ENCODE results near the gene A4GALT.

The A4GALT gene

DNA sequence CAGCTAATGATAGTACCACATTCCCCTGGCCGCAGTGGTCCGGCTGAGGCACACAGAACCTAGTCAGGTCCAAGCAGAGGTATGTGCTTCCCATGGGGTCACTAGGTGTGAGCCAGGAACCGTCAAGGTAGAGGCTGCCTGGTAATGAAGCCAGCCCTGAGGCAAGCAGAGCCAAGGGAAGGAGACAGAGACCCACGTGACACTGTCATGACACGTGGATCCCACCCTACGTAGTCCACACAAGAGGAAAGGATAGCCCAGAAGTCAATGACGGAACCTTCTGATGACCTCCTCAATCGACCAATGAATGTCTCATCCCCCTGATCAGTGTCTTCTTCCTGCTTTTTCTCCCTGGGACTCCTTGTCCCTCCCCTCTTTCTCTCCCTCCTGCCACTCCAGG is 19.0 kb downstream of the A4GALT start:
- Mint-ChIP-seq H3K27ac (no peak overlapping the region), H3K4me1 (no peaks in the 10 kb centered on the region), H3K9me3 (no peaks in the 10 kb centered on the region), H3K27me3 (no peaks in the 10 kb centered on the region), H3K4me3 (no peak overlapping the region), H3K36me3 (no peaks in the 10 kb centered on the region)
- no peak for DNase-seq
- CTCF ChIA-PET: no interaction called here

DNA sequence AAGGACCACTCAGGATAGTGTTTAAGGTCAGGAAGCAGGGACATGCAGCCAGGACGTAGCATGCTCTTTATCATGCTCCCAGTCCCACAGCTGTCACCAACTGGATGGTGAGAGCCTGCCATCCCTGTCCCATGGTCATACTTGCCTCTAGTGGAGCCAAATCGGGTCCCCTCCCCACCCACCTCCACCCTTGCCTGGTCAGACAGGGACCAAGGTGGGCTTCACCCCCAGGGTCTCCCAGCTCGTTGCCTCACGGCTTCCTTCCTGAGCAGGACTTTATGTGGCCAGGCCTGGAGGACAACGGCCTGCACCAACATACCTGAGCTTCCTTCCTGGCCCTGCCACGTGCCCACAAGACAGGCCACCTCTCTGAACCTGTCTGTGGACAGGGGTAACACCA is 19.8 kb downstream of the A4GALT start:
- H3K4me1 Mint-ChIP-seq: no peaks in the 10 kb centered on the region
- H3K27me3 Mint-ChIP-seq: no peaks in the 10 kb centered on the region
- CTCF ChIA-PET: no interaction called here
- no peak for DNase-seq
- H3K36me3 Mint-ChIP-seq: no peaks in the 10 kb centered on the region
- H3K4me3 Mint-ChIP-seq: no peak overlapping the region
- no peaks in the 10 kb centered on the region for H3K9me3 Mint-ChIP-seq
- peak overlapping the region; percentile 19 for H3K27ac Mint-ChIP-seq

- DNase-seq: no peak
- no peaks in the 10 kb centered on the region for H3K9me3 Mint-ChIP-seq
- CTCF ChIA-PET: no interaction called here
- no peaks in the 10 kb centered on the region for H3K4me1 Mint-ChIP-seq
- no peak overlapping the region for H3K27ac Mint-ChIP-seq
- no peak overlapping the region for H3K4me3 Mint-ChIP-seq
- no peaks in the 10 kb centered on the region for H3K27me3 Mint-ChIP-seq
- H3K36me3 Mint-ChIP-seq: no peaks in the 10 kb centered on the region
Measured at GRCh38 chr22:42700355-42700754, 20.3 kb downstream of the A4GALT start.

DNA sequence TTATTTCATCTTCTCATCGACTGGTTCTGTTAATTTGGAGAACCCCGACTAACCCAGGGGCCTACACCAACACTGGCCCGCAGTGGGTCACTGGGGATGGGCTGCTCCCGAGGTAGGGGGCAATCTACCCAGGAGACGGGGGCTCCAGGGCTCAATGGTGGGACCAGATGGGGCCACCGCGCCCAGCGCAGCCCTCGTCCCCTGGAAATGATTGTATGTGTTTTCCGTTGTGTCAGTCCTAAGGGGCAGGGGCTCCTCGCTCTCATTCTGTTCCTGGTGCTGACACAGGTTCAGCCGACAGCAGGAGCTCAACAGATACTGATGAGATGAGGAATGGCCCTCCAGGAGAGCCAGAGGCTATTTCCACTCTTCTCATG is 20.7 kb downstream of the A4GALT start:
- Mint-ChIP-seq H3K4me3 (no peak overlapping the region), H3K4me1 (no peaks in the 10 kb centered on the region), H3K36me3 (no peaks in the 10 kb centered on the region), H3K27ac (no peak overlapping the region), H3K9me3 (no peaks in the 10 kb centered on the region), H3K27me3 (no peaks in the 10 kb centered on the region)
- DNase-seq: no peak
- CTCF ChIA-PET: no interaction called here

GRCh38 chr22:42699281-42699975 is 21.2 kb downstream of the A4GALT start:
- H3K4me3 Mint-ChIP-seq: no peak overlapping the region
- H3K27ac Mint-ChIP-seq: no peak overlapping the region
- no peaks in the 10 kb centered on the region for H3K9me3 Mint-ChIP-seq
- no peaks in the 10 kb centered on the region for H3K27me3 Mint-ChIP-seq
- no peaks in the 10 kb centered on the region for H3K36me3 Mint-ChIP-seq
- no peak for DNase-seq
- CTCF ChIA-PET: no interaction called here
- no peaks in the 10 kb centered on the region for H3K4me1 Mint-ChIP-seq

- CTCF ChIA-PET: no interaction called here
- Mint-ChIP-seq H3K4me1 (no peaks in the 10 kb centered on the region), H3K9me3 (no peaks in the 10 kb centered on the region), H3K27ac (no peak overlapping the region), H3K27me3 (no peaks in the 10 kb centered on the region), H3K36me3 (no peaks in the 10 kb centered on the region), H3K4me3 (no peak overlapping the region)
- DNase-seq: no peak
Measured at GRCh38 chr22:42697542-42698013, 23.1 kb downstream of the A4GALT start.

- no peaks in the 10 kb centered on the region for H3K4me1 Mint-ChIP-seq
- no peak overlapping the region for H3K4me3 Mint-ChIP-seq
- DNase-seq: no peak
- no peaks in the 10 kb centered on the region for H3K36me3 Mint-ChIP-seq
- H3K27me3 Mint-ChIP-seq: no peaks in the 10 kb centered on the region
- H3K9me3 Mint-ChIP-seq: no peaks in the 10 kb centered on the region
- H3K27ac Mint-ChIP-seq: no peak overlapping the region
- CTCF ChIA-PET: no interaction called here
Measured at GRCh38 chr22:42696331-42696967, 24.2 kb downstream of the A4GALT start.

DNA sequence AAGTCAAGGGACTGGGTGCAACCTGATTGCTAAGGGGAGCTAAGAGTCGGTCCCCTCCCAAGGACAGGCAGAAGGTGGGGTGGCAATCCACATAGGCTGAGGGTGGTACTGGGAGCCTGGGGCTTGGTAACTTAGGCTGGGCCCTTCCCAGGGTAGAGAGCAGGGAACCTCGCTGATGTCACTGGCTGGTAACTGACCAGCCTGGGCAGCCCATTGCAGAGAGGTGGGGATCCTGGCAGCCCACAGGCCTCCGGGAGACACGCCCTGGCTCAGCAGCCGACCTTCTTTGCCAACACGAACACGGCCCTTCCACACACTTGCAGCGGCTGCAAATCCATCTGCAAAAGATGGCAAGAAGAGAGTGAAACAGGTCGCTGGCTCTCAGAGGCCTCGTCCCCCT is 25.4 kb downstream of the A4GALT start:
- no peak for DNase-seq
- Mint-ChIP-seq H3K4me1 (no peaks in the 10 kb centered on the region), H3K27me3 (peaks cover under 1% of the 10 kb centered on the region), H3K9me3 (no peaks in the 10 kb centered on the region), H3K27ac (no peak overlapping the region), H3K4me3 (no peak overlapping the region), H3K36me3 (no peaks in the 10 kb centered on the region)
- CTCF ChIA-PET: no interaction called here

DNA sequence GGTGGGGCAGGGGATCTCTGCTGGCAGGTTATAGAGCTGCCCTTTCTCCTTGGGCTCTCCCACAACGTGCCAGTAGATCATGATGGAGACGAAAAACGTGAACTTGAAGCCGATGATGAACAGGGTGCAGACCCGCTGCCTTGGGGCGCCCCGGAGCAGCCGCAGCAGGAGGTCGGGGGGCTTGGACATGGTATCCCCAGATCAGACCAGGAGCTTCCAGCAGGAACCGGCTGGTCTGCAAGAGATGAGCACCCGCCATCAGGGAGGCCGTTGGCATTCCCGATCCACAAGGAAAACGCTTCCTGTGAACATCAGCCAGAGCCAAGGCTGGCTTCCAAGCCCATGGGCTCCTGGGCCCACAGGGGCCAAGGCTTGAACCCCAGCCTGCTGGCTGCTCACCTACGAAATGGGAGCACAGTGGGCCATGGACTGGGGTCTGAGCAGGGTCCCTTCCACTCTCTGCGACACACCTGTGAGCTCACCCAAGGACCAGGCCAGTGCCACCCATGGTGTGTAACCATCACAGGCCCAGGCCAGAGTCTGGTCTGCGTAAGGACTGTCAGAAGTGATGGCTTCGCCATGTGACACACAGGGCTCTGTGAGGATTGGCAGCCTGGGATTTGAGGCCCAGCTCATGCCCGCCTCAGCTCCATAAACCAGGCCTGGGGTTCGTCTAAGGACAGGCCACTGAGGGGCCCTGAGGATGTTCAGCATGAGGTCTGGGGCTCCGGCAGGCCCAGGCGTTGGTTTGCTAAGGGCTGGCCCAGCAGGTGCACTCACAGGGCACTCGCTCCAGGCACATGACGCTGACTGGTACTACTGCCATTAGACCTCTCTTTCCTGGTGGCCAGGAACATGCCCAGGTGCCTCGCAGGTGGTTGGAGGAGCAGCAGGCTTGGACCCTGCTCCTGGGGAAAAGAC is 26.6 kb downstream of the A4GALT start:
- CTCF ChIA-PET: no interaction called here
- H3K4me3 Mint-ChIP-seq: no peak overlapping the region
- no peaks in the 10 kb centered on the region for H3K4me1 Mint-ChIP-seq
- H3K9me3 Mint-ChIP-seq: no peaks in the 10 kb centered on the region
- H3K36me3 Mint-ChIP-seq: no peaks in the 10 kb centered on the region
- DNase-seq: no peak
- H3K27ac Mint-ChIP-seq: no peak overlapping the region
- H3K27me3 Mint-ChIP-seq: peaks cover 7% of the 10 kb centered on the region

DNA sequence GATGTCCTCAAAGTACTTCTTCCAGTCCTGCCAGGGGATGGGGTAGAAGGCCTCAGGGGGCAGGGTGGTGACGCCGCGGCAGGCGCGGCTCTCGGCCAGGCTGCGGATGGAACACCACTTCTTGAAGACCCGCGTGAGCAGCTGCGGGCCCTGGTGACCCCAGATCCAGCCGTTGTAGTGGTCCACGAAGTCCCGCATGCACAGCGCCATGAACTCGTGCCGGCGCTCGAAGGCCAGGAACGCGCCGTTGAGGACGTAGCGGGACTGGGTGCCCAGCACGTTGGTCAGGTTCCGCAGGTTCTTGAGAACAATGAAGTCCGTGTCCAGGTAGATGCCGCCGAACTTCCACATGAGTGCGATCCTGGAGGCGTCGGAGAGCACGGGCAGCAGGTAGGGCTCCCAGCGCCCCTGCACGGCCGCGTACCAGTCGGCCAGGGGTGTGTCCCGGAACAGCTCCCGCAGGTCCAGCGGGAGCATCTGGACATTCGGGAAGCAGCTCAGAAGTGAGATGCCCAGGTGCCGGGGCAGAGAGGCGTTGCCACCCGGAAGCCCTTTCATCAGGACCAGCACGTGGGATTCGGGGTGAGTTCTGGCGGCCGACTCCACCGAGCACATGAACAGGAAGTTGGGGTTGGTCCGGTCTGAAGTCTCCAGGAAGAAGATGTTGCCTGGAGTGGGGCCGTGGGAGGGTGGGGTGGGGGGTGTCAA is 27.5 kb downstream of the A4GALT start:
- CTCF ChIA-PET: no interaction called here
- H3K9me3 Mint-ChIP-seq: no peaks in the 10 kb centered on the region
- no peak overlapping the region for H3K27ac Mint-ChIP-seq
- no peak for DNase-seq
- H3K36me3 Mint-ChIP-seq: no peaks in the 10 kb centered on the region
- H3K4me1 Mint-ChIP-seq: no peaks in the 10 kb centered on the region
- H3K27me3 Mint-ChIP-seq: peaks cover 10% of the 10 kb centered on the region
- H3K4me3 Mint-ChIP-seq: no peak overlapping the region

DNA sequence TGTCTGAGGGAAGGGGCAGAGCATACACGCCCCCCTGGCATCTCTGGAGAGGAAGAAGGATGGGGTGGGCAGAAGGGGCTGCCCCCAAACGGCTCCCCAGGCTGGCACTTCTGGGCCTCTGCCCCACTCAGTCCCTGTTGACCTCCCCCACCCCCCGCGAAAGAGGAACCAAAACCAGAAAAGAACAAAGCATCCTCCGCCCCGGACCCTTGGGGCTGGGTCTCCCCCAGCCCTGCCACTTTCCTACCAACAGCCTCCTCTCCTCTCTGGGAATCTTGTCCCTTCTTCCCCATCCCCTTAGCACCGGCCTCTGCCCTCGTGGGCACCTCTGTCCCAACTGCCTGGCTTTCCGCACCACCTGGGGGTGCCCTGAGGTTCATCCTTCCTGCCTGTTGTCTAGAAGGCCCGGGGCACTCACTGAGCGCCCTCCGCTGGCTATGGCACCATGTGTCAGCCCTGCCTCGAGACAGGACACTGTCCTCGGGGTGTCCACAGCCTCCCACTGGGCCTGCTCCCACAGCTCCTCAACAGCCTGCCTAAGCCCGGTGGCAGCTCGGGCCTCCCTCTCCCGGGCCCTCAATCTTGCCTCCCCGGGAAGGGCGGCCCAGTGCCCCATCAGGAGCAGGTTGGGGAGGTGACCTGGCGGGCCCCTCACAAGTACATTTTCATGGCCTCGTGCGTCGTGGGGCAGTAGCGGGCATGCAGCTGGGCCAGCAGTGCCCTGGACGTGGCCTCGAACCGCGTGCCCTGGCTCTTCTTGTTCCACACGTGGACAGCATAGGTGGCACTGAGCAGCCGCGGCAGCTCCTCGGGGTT is 28.2 kb downstream of the A4GALT start:
- Mint-ChIP-seq H3K9me3 (no peaks in the 10 kb centered on the region), H3K36me3 (no peaks in the 10 kb centered on the region), H3K4me3 (no peak overlapping the region), H3K27ac (no peak overlapping the region), H3K4me1 (no peaks in the 10 kb centered on the region), H3K27me3 (peaks cover 11% of the 10 kb centered on the region)
- CTCF ChIA-PET: no interaction called here
- no peak for DNase-seq

GRCh38 chr22:42691440-42691839 is 29.2 kb downstream of the A4GALT start:
- CTCF ChIA-PET: no interaction called here
- H3K27me3 Mint-ChIP-seq: peaks cover 11% of the 10 kb centered on the region
- H3K4me1 Mint-ChIP-seq: no peaks in the 10 kb centered on the region
- no peak overlapping the region for H3K27ac Mint-ChIP-seq
- H3K36me3 Mint-ChIP-seq: no peaks in the 10 kb centered on the region
- no peaks in the 10 kb centered on the region for H3K9me3 Mint-ChIP-seq
- no peak overlapping the region for H3K4me3 Mint-ChIP-seq
- DNase-seq: no peak

DNA sequence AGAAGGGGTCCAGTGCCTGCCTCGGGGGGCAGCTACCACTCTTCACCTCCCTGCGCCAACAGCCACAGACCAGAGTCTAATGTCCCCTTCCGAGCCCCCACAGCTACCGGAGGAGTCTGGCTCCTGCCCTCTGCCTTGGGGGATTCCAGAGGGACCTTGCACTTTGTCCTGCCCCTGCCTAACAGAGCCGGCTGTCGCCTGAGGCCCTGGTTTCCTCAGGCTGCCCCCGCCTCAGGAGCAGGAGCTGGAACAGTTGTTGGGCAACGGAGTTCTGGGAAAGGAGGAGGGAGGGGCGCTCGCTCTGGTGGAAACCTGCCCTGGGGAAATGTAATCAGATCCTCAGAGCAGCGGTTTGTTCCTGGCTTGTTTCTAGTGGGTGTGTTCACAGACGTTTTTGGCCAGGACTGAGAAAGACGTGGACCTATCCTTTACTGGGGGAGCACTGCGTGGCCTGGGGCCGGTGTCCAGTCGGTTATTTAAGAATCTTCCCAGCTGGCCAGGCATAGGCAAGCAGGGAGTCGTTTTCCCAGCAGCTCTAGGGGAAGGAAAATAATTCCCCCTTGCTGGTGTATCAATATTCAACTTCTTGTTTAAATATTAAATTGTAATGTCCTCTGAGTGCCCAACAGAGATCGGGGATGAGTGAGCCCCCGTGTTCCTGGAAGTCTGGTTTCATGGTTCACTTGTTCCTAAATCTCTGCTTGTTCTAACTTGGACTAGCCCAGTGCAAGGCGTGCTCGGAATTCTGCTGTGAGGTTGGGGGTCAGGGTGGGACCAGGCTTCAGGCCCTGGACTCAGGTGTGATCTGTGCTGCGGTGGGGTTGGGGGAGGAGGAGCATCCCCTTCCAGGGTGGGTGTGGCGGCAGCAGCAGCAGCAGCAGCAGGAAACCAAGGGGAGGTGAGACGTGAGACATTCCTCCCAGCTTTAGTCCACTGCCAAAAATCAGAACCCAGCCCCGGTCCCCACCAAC is 32.1 kb downstream of the A4GALT start:
- H3K27me3 Mint-ChIP-seq: peaks cover 19% of the 10 kb centered on the region
- no peak overlapping the region for H3K4me3 Mint-ChIP-seq
- H3K4me1 Mint-ChIP-seq: no peaks in the 10 kb centered on the region
- DNase-seq: no peak
- CTCF ChIA-PET: no interaction called here
- H3K36me3 Mint-ChIP-seq: no peaks in the 10 kb centered on the region
- no peaks in the 10 kb centered on the region for H3K9me3 Mint-ChIP-seq
- H3K27ac Mint-ChIP-seq: no peak overlapping the region

Data from activated naive CD4-positive, alpha-beta T cell treated with anti-CD3 and anti-CD28 coated beads, Interleukin-2, amount 10 ng/mL, durations not matched to agents 7 days and 5 days (primary cell).